Measurements from ENCODE around the gene RAB11FIP4.

Gene RAB11FIP4

GRCh38 chr17:31392856-31393748, 1.6 kb downstream of the RAB11FIP4 start:
- DNase-seq (ENCODE audit: low spot score): peak; percentile 57
- no peak overlapping the region for H3K27ac ChIP-seq
- TF ChIP-seq CTCF (IDR thresholded peaks at IDR 0.05): no peak
- no peak overlapping the region for H3K4me3 ChIP-seq

- peak; percentile 50 for DNase-seq (ENCODE audit: low spot score)
- H3K4me3 ChIP-seq: no peak overlapping the region
- no peak for TF ChIP-seq CTCF (IDR thresholded peaks at IDR 0.05)
- H3K27ac ChIP-seq: no peak overlapping the region
Measured at GRCh38 chr17:31393749-31394146, 2.3 kb downstream of the RAB11FIP4 start.

- no peak for TF ChIP-seq CTCF (IDR thresholded peaks at IDR 0.05)
Measured at GRCh38 chr17:31394544-31394943, 3.1 kb downstream of the RAB11FIP4 start.

GRCh38 chr17:31397256-31397939, 5.9 kb downstream of the RAB11FIP4 start:
- TF ChIP-seq CTCF (IDR thresholded peaks at IDR 0.05): no peak
- no peak overlapping the region for H3K4me3 ChIP-seq
- no peak overlapping the region for H3K27ac ChIP-seq
- DNase-seq (ENCODE audit: low spot score): peak; percentile 50

More at GRCh38 chr17:31394544-31394943, 3.1 kb downstream of the RAB11FIP4 start:
- no peak overlapping the region for H3K4me3 ChIP-seq
- no peak overlapping the region for H3K27ac ChIP-seq
- DNase-seq (ENCODE audit: low spot score): peak; percentile 62

GRCh38 chr17:31398381-31399311, 7.2 kb downstream of the RAB11FIP4 start:
- DNase-seq (ENCODE audit: low spot score): peak; percentile 56

More at GRCh38 chr17:31398381-31399311, 7.2 kb downstream of the RAB11FIP4 start:
- TF ChIP-seq CTCF (IDR thresholded peaks at IDR 0.05): no peak
- Histone ChIP-seq H3K27ac (no peak overlapping the region), H3K4me3 (no peak overlapping the region)

Measured in coronary artery (tissue), 2 donors.